ENCODE results near the gene DDA1. TPM values are rescaled to one million over a fixed set of nuclear protein-coding genes. Genes with fewer than 3 reads are reported as not detected.

Gene DDA1
- total RNA-seq, 1 donor from 2014 or later: 21.9 TPM

DNA sequence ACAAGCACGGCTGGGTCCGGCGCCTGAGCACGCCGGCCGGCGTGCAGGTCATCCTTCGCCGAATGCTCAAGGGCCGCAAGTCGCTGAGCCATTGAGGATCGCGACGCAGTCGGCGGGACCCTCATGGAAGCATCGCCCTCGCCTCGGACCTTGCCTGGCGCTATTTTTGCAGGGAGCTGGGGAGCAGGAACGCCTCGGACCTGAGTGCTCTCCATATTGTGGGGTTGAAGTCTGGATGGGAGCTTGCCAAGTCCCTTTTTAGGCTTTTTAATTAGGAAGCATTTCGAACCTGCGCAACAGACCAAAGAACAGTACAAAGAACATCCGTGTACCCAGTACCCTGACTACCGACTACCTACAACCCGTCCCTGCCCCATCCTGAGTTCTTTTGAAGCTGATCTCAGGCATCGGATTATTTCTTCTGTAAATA is 3.1 kb upstream of the DDA1 start:
- no peak overlapping the region for H3K27ac Mint-ChIP-seq
- H3K9ac ChIP-seq: peak overlapping the region; percentile 8
- peaks cover 13% of the 10 kb centered on the region for H3K4me1 ChIP-seq
- H3K27me3 ChIP-seq: no peaks in the 10 kb centered on the region
- no peak overlapping the region for H3K27ac ChIP-seq
- DNase-seq (ENCODE audit: low spot score): peak; percentile 77
- no peaks in the 10 kb centered on the region for H3K9me3 Mint-ChIP-seq
- peaks cover 7% of the 10 kb centered on the region for H3K27me3 Mint-ChIP-seq (ENCODE audit: insufficient read depth, low read depth)
- no peak overlapping the region for H2AFZ ChIP-seq (replicated peaks)
- peaks cover 50% of the 10 kb centered on the region for H3F3A ChIP-seq (ENCODE audit: low read depth)
- H3K4me3 Mint-ChIP-seq: peak overlapping the region; percentile 91
- H3K9me3 ChIP-seq (ENCODE audit: low read depth): no peaks in the 10 kb centered on the region
- H3K4me2 ChIP-seq: peak overlapping the region; percentile 90
- H3K79me2 ChIP-seq (ENCODE audit: low read depth): peaks cover 28% of the 10 kb centered on the region
- H3K4me3 ChIP-seq: peak overlapping the region; percentile 87
- H3K36me3 ChIP-seq: no peaks in the 10 kb centered on the region
- H4K20me1 ChIP-seq (ENCODE audit: low read depth): peaks cover 17% of the 10 kb centered on the region
- peaks cover 3% of the 10 kb centered on the region for H3K36me3 Mint-ChIP-seq
- TF ChIP-seq EZH2 (IDR thresholded peaks at IDR 0.05) (no peak), EZH2phosphoT487 (IDR thresholded peaks at IDR 0.05) (no peak)
- TF ChIP-seq, protein P1, sequence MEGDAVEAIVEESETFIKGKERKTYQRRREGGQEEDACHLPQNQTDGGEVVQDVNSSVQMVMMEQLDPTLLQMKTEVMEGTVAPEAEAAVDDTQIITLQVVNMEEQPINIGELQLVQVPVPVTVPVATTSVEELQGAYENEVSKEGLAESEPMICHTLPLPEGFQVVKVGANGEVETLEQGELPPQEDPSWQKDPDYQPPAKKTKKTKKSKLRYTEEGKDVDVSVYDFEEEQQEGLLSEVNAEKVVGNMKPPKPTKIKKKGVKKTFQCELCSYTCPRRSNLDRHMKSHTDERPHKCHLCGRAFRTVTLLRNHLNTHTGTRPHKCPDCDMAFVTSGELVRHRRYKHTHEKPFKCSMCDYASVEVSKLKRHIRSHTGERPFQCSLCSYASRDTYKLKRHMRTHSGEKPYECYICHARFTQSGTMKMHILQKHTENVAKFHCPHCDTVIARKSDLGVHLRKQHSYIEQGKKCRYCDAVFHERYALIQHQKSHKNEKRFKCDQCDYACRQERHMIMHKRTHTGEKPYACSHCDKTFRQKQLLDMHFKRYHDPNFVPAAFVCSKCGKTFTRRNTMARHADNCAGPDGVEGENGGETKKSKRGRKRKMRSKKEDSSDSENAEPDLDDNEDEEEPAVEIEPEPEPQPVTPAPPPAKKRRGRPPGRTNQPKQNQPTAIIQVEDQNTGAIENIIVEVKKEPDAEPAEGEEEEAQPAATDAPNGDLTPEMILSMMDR (IDR thresholded peaks at IDR 0.05): no peak
- peaks cover 44% of the 10 kb centered on the region for H3K4me1 Mint-ChIP-seq

DNA sequence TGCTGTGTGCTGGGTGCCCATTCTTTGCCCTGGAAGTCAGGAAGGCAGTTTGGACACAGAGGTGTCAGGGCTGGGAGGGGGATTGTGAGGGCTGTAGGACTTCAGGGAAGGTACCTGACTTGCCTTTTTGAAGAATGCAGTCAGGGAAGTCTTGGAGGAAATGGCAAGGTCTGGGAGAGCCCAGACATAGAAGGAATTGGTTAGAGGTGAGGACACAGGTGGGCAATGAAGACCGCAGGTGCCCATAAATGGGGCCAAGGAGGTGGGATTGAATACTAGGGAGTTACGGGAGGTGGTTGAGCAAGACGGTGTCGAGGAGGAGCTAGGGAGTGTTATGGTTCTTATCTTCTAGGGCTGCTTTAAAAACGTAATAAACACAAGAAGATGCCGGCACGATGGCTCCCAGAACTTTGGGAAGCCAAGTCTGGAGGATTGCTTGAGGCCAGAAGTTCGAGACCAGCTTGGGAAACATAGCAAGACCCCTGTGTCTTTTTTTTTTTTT is 1.4 kb upstream of the DDA1 start:
- H3K4me1 ChIP-seq: peaks cover 9% of the 10 kb centered on the region
- Mint-ChIP-seq H3K4me3 (peak overlapping the region; percentile 91), H3K27ac (no peak overlapping the region), H3K9me3 (no peaks in the 10 kb centered on the region), H3K27me3 (ENCODE audit: insufficient read depth, low read depth) (peaks cover 7% of the 10 kb centered on the region), H3K36me3 (no peaks in the 10 kb centered on the region), H3K4me1 (peaks cover 41% of the 10 kb centered on the region)
- H3F3A ChIP-seq (ENCODE audit: low read depth): peaks cover 50% of the 10 kb centered on the region
- H3K4me3 ChIP-seq: no peak overlapping the region
- DNase-seq (ENCODE audit: low spot score): no peak
- no peaks in the 10 kb centered on the region for H3K27me3 ChIP-seq
- peaks cover 44% of the 10 kb centered on the region for H3K79me2 ChIP-seq (ENCODE audit: low read depth)
- H2AFZ ChIP-seq (replicated peaks): no peak overlapping the region
- TF ChIP-seq EZH2 (IDR thresholded peaks at IDR 0.05) (no peak), EZH2phosphoT487 (IDR thresholded peaks at IDR 0.05) (no peak)
- TF ChIP-seq, protein P1 (IDR thresholded peaks at IDR 0.05): no peak
- no peak overlapping the region for H3K27ac ChIP-seq
- H4K20me1 ChIP-seq (ENCODE audit: low read depth): peaks cover 21% of the 10 kb centered on the region
- H3K36me3 ChIP-seq: no peaks in the 10 kb centered on the region
- H3K9me3 ChIP-seq (ENCODE audit: low read depth): no peaks in the 10 kb centered on the region
- no peak overlapping the region for H3K9ac ChIP-seq
- H3K4me2 ChIP-seq: no peak overlapping the region

DNA sequence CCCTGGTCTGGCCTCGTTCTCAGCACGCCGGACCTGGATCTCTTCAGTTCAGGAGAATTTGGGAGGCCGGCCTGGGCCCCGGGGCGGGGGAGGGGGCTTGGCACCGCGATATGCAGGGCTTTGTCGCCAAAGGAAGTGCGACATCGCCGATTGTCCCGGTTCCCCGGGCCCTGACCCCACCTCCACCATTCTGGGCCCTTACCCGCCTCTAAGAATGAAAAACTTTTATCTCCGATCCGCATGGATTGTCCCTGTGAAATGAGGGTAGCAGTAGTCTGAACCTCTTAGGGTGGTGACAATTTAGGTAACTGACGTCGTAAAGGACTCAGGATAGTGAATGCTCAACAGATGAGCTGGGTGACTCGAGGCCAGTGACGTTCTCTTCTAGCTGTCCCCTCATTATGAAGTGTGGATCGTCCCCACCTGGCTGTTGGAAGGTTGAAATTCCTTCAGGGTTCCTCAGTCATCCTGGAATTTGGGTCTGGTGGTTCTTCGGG is 650 bp downstream of the DDA1 start:
- peaks cover 21% of the 10 kb centered on the region for H4K20me1 ChIP-seq (ENCODE audit: low read depth)
- peaks cover 7% of the 10 kb centered on the region for H3K4me1 ChIP-seq
- peak overlapping the region; percentile 93 for H3K4me3 ChIP-seq
- DNase-seq (ENCODE audit: low spot score): no peak
- Mint-ChIP-seq H3K27me3 (ENCODE audit: insufficient read depth, low read depth) (peaks cover 7% of the 10 kb centered on the region), H3K4me3 (peak overlapping the region; percentile 96), H3K4me1 (peaks cover 26% of the 10 kb centered on the region), H3K27ac (no peak overlapping the region), H3K9me3 (no peaks in the 10 kb centered on the region), H3K36me3 (no peaks in the 10 kb centered on the region)
- TF ChIP-seq, protein P1 (IDR thresholded peaks at IDR 0.05): no peak
- no peak for TF ChIP-seq EZH2phosphoT487 (IDR thresholded peaks at IDR 0.05)
- no peak for TF ChIP-seq EZH2 (IDR thresholded peaks at IDR 0.05)
- no peak overlapping the region for H3K27ac ChIP-seq
- H3K36me3 ChIP-seq: no peaks in the 10 kb centered on the region
- H2AFZ ChIP-seq (replicated peaks): no peak overlapping the region
- H3F3A ChIP-seq (ENCODE audit: low read depth): peaks cover 37% of the 10 kb centered on the region
- H3K27me3 ChIP-seq: no peaks in the 10 kb centered on the region
- H3K4me2 ChIP-seq: peak overlapping the region; percentile 78
- H3K79me2 ChIP-seq (ENCODE audit: low read depth): peaks cover 46% of the 10 kb centered on the region
- H3K9ac ChIP-seq: peak overlapping the region; percentile 54
- H3K9me3 ChIP-seq (ENCODE audit: low read depth): no peaks in the 10 kb centered on the region
